Ishikawa (cell line): ENCODE results near the gene FRS2.

Experiments
- CEBPB ChIP-seq: IDR thresholded peaks from 2 replicates; pipeline ENCODE4 v1.6.1; 2012
- CREB1 ChIP-seq: IDR thresholded peaks from 2 replicates; pipeline ENCODE4 v1.6.1; 2012; ENCODE audit warnings: low read depth
- EGR1 ChIP-seq: IDR thresholded peaks from 2 replicates; pipeline ENCODE4 v1.6.1; 2012
- EP300 ChIP-seq: IDR thresholded peaks from 2 replicates; pipeline ENCODE4 v1.6.1; 2012; ENCODE audit warnings: borderline replicate concordance
- FOXM1 ChIP-seq: IDR thresholded peaks from 2 replicates; pipeline ENCODE4 v1.6.1; 2012; ENCODE audit warnings: low read depth, borderline replicate concordance
- MAX ChIP-seq: IDR thresholded peaks from 2 replicates; pipeline ENCODE4 v1.6.1; 2012
- NFIC ChIP-seq: IDR thresholded peaks from 2 replicates; pipeline ENCODE4 v1.6.1; 2012
- RAD21 ChIP-seq: IDR thresholded peaks from 2 replicates; pipeline ENCODE4 v1.6.1; 2012; ENCODE audit warnings: low read depth
- REST ChIP-seq: IDR thresholded peaks from 2 replicates; pipeline ENCODE4 v1.6.1; 2012; ENCODE audit warnings: low read depth, mild to moderate bottlenecking
- TAF1 ChIP-seq: IDR thresholded peaks from 2 replicates; pipeline ENCODE4 v1.6.1; 2012; ENCODE audit warnings: low read depth, mild to moderate bottlenecking
- TCF12 ChIP-seq: IDR thresholded peaks from 2 replicates; pipeline ENCODE4 v1.6.1; 2012; ENCODE audit warnings: low read depth
- TEAD4 ChIP-seq: IDR thresholded peaks from 2 replicates; pipeline ENCODE4 v1.6.1; 2012
- USF1 ChIP-seq: IDR thresholded peaks from 2 replicates; pipeline ENCODE4 v1.6.1; 2012
- YY1 ChIP-seq: IDR thresholded peaks from 2 replicates; pipeline ENCODE4 v1.6.1; 2012; ENCODE audit warnings: low read depth
- ZBTB7A ChIP-seq: IDR thresholded peaks from 2 replicates; pipeline ENCODE4 v1.6.1; 2012; ENCODE audit warnings: low read depth

Gene FRS2

GRCh38 chr12:69425417-69425816, 44.8 kb upstream of the FRS2 start:
- TF ChIP-seq FOXM1 (no peak), CREB1 (no peak), TAF1 (no peak), NFIC (no peak), MAX (no peak), RAD21 (no peak), ZBTB7A (no peak), TEAD4 (no peak), EP300 (no peak), REST (no peak), EGR1 (no peak), USF1 (no peak), TCF12 (no peak)

- TF ChIP-seq CREB1, result no peak
- TF ChIP-seq RAD21, result no peak
- no peak for TF ChIP-seq EGR1
These were observed 41.7 kb upstream of the FRS2 start for GRCh38 chr12:69428351-69429073.

- TF ChIP-seq YY1 (no peak), TCF12 (no peak), USF1 (no peak), FOXM1 (no peak), MAX (no peak), RAD21 (no peak), EP300 (no peak), CREB1 (no peak), TEAD4 (no peak), NFIC (no peak), ZBTB7A (no peak), REST (no peak), EGR1 (no peak)
These were observed 39.1 kb upstream of the FRS2 start for GRCh38 chr12:69430942-69431590.

- TF ChIP-seq RAD21 (no peak), MAX (no peak), TCF12 (no peak), FOXM1 (no peak), YY1 (no peak), REST (no peak), ZBTB7A (no peak), TAF1 (no peak), CEBPB (no peak), EP300 (no peak), EGR1 (no peak), USF1 (no peak), TEAD4 (no peak), NFIC (no peak), CREB1 (no peak)
These were observed 38.5 kb upstream of the FRS2 start for GRCh38 chr12:69431591-69432222.
